Activated B cell treated with CpG ODN at 0.5 μM for 24 hours (primary cell): ENCODE data around the gene CYB5R3. TPM values are rescaled to one million over a fixed set of nuclear protein-coding genes. Genes with fewer than 3 reads are reported as not detected.

Source experiments
- ATAC-seq: fragments of 200-7000 bp; cut with Tn5 transposase; one replicate; pipeline ENCODE4 v1.10.0; 2021; ENCODE audit warnings: low read depth, mild to moderate bottlenecking, moderate library complexity
- CTCF ChIA-PET: fragments of 350-600 bp; sonication (Branson Sonifier 250); formaldehyde crosslinking; loops from one replicate; lab custom pipeline; 2021; ENCODE audit warnings: antibody characterized with exemption; lab: Charles Lee
- POLR2A ChIA-PET: fragments of 350-600 bp; sonication (Branson Sonifier 250); formaldehyde crosslinking; loops from one replicate; lab custom pipeline; 2021; ENCODE audit warnings: antibody characterized with exemption; lab: Charles Lee
- DNase-seq: peaks from one replicate; pipeline ENCODE4 v3.0.0; 2022
- H3K27ac Mint-ChIP-seq: one replicate; pipeline ENCODE4 v1.8.0; 2020; ENCODE audit warnings: mixed read lengths
- H3K27me3 Mint-ChIP-seq: one replicate; pipeline ENCODE4 v1.8.0; 2021; ENCODE audit warnings: mixed read lengths
- H3K36me3 Mint-ChIP-seq: one replicate; pipeline ENCODE4 v1.8.0; 2021; ENCODE audit warnings: low read depth, mixed read lengths
- H3K4me1 Mint-ChIP-seq: one replicate; pipeline ENCODE4 v1.8.0; 2021; ENCODE audit warnings: mixed read lengths
- H3K4me3 Mint-ChIP-seq: one replicate; pipeline ENCODE4 v1.8.0; 2020; ENCODE audit warnings: mild to moderate bottlenecking, mixed read lengths
- H3K9me3 Mint-ChIP-seq: one replicate; pipeline ENCODE4 v1.8.0; 2020; ENCODE audit warnings: mixed read lengths
- CTCF ChIP-seq: fragments of 200-600 bp; IDR thresholded peaks from one replicate; pipeline ENCODE4 v1.8.0; 2022; ENCODE audit warnings: antibody characterized with exemption, mild to moderate bottlenecking
- intact Hi-C: fragments of 100-400 bp; cut with micrococcal nuclease; formaldehyde crosslinking; loops from one replicate; pipeline ENCODE4 v1.15.1; 2024
- total RNA-seq: library from RNA; stranded (reverse); gene quantifications from 2 replicates; pipeline ENCODE4 v1.2.3, GENCODE V29; 2022

Gene CYB5R3
- total RNA-seq, 1 donor from 2014 or later, result 91.7 TPM

GRCh38 chr22:42654436-42655073 lies 5.4 kb upstream of the CYB5R3 start:
- ChIA-PET CTCF (interaction anchor here (2.9 kb wide), 1 partner anchor 32 kb away, joined by 17 read pairs; no protein-coding TSS in a partner anchor), POLR2A (interaction anchor here (0.5 to 7.2 kb wide), 7 partner anchors 10 to 734 kb away, joined by 3 to 96 read pairs (median 7); partner anchors contain the start of gene POLDIP3)
- Mint-ChIP-seq H3K27ac (peak overlapping the region; percentile 46), H3K27me3 (no peaks in the 10 kb centered on the region), H3K4me1 (peaks cover 46% of the 10 kb centered on the region), H3K4me3 (no peak overlapping the region), H3K36me3 (no peaks in the 10 kb centered on the region), H3K9me3 (no peaks in the 10 kb centered on the region)
- intact Hi-C loops, result loop anchor here (1.0 kb wide), 1 partner anchor 11 kb away; no protein-coding TSS in a partner anchor
- ATAC-seq, result no peak
- TF ChIP-seq CTCF, result no peak
- no peak for DNase-seq

GRCh38 chr22:42653999-42654398 lies 4.8 kb upstream of the CYB5R3 start:
- H3K36me3 Mint-ChIP-seq, result no peaks in the 10 kb centered on the region
- intact Hi-C loops, result no loop called here
- ChIA-PET POLR2A (interaction anchor here (0.6 to 7.2 kb wide), 3 partner anchors 13 to 734 kb away, joined by 3 to 96 read pairs (median 5); partner anchors contain the start of gene POLDIP3), CTCF (interaction anchor here (1.0 to 2.9 kb wide), 2 partner anchors 9 to 32 kb away, joined by 3 to 17 read pairs; no protein-coding TSS in a partner anchor)
- H3K27me3 Mint-ChIP-seq, result no peaks in the 10 kb centered on the region
- ATAC-seq, result no peak
- H3K4me1 Mint-ChIP-seq, result peaks cover 46% of the 10 kb centered on the region
- DNase-seq, result no peak
- H3K4me3 Mint-ChIP-seq, result no peak overlapping the region
- no peaks in the 10 kb centered on the region for H3K9me3 Mint-ChIP-seq
- H3K27ac Mint-ChIP-seq, result peak overlapping the region; percentile 46
- no peak for TF ChIP-seq CTCF

GRCh38 chr22:42651134-42651533 lies 1.9 kb upstream of the CYB5R3 start:
- H3K9me3 Mint-ChIP-seq, result no peaks in the 10 kb centered on the region
- H3K27ac Mint-ChIP-seq, result no peak overlapping the region
- DNase-seq (no peak), ATAC-seq (no peak)
- H3K4me3 Mint-ChIP-seq, result no peak overlapping the region
- H3K4me1 Mint-ChIP-seq, result peaks cover 55% of the 10 kb centered on the region
- intact Hi-C loops, result no loop called here
- no peak for TF ChIP-seq CTCF
- H3K36me3 Mint-ChIP-seq, result peaks cover 2% of the 10 kb centered on the region
- ChIA-PET CTCF (no interaction called here), POLR2A (interaction anchor here (6.3 kb wide), 1 partner anchor 36 kb away, joined by 68 read pairs; the partner anchor contains the start of gene POLDIP3)
- H3K27me3 Mint-ChIP-seq, result no peaks in the 10 kb centered on the region

- CTCF ChIA-PET, result interaction anchor here (1.0 to 1.1 kb wide), 2 partner anchors 12 to 26 kb away, joined by 4 to 5 read pairs; no protein-coding TSS in a partner anchor
- peak; percentile 63 for ATAC-seq
- intact Hi-C loops, result loop anchor here (1.0 kb wide), 1 partner anchor 33 kb away; no protein-coding TSS in a partner anchor
- TF ChIP-seq CTCF, result no peak
- H3K27me3 Mint-ChIP-seq, result no peaks in the 10 kb centered on the region
- peak overlapping the region; percentile 91 for H3K27ac Mint-ChIP-seq
- H3K9me3 Mint-ChIP-seq, result no peaks in the 10 kb centered on the region
- peak overlapping the region; percentile 92 for H3K4me3 Mint-ChIP-seq
- peaks cover 2% of the 10 kb centered on the region for H3K36me3 Mint-ChIP-seq
- POLR2A ChIA-PET, result interaction anchor here (0.6 to 6.3 kb wide), 9 partner anchors 8 to 539 kb away, joined by 3 to 68 read pairs (median 4); partner anchors contain the start of genes ATP5MGL and POLDIP3
- no peak for DNase-seq
- H3K4me1 Mint-ChIP-seq, result peaks cover 56% of the 10 kb centered on the region
These were observed 585 bp downstream of the CYB5R3 start for GRCh38 chr22:42648368-42649245.
